Naive thymus-derived CD8-positive, alpha-beta T cell (primary cell): ENCODE data around the gene TARM1. TPM values are rescaled to one million over a fixed set of nuclear protein-coding genes. Genes with fewer than 3 reads are reported as not detected.
"Not testable (repeated sequence)": the region's sequence is repeated elsewhere in the genome, so short reads cannot be mapped to it uniquely, and the experiment has no call there.

Experiments
- ATAC-seq, 2 donors: fragments of 150-1000 bp; cut with Tn5 transposase in 1 of 2; sonication (Bioruptor Pico), chemical (Tn5 transposase) in 1 of 2; 1 replicate in 1 of 2; 2 replicates in 1 of 2; pipeline ENCODE4 v1.10.0; 2021; ENCODE audit warnings: mild to moderate bottlenecking in 2 of 2, moderate library complexity in 2 of 2
- POLR2A ChIA-PET: fragments of 350-600 bp; sonication (Branson Sonifier 250); formaldehyde crosslinking; loops from one replicate; lab custom pipeline; 2021; ENCODE audit warnings: antibody characterized with exemption; lab: Charles Lee
- DNase-seq, 10 donors: peaks; one replicate each; pipeline versions ENCODE4 v3.0.0 to v3.0.0-alpha.2; 2020 to 2022
- H3K27ac Mint-ChIP-seq, 10 donors: one replicate each; pipeline ENCODE4 v1.8.0; 2020 to 2022; ENCODE audit warnings: mild to moderate bottlenecking in 10 of 10, mixed read lengths in 10 of 10, moderate library complexity in 4 of 10, inconsistent platforms in 1 of 10
- H3K27me3 Mint-ChIP-seq, 5 donors: one replicate each; pipeline ENCODE4 v1.8.0; 2021 to 2022; ENCODE audit warnings: mixed read lengths in 5 of 5
- H3K36me3 Mint-ChIP-seq, 3 donors: one replicate each; pipeline ENCODE4 v1.8.0; 2020 to 2022; ENCODE audit warnings: mixed read lengths in 3 of 3, mild to moderate bottlenecking in 2 of 3, inconsistent platforms in 1 of 3
- H3K4me1 Mint-ChIP-seq, 4 donors: one replicate each; pipeline ENCODE4 v1.8.0; 2021 to 2022; ENCODE audit warnings: mixed read lengths in 4 of 4
- H3K4me3 Mint-ChIP-seq, 10 donors: one replicate each; pipeline ENCODE4 v1.8.0; 2020 to 2022; ENCODE audit warnings: mild to moderate bottlenecking in 10 of 10, mixed read lengths in 10 of 10, moderate library complexity in 6 of 10, inconsistent platforms in 1 of 10
- H3K9me3 Mint-ChIP-seq, 9 donors: one replicate each; pipeline ENCODE4 v1.8.0; 2020 to 2022; ENCODE audit warnings: mixed read lengths in 9 of 9, mild to moderate bottlenecking in 3 of 9, inconsistent platforms in 1 of 9, moderate library complexity in 1 of 9
- polyA plus RNA-seq, 3 donors: library from polyadenylated mRNA; unstranded; fragments of 300-500 nt; fragmentation: Illumina TruSeq; gene quantifications; one replicate each; pipeline ENCODE4 v1.2.3, GENCODE V29; 2021
- total RNA-seq, 8 experiments: library from RNA in 2 of 8; stranded (reverse) in 2 of 8; gene quantifications; one replicate each; pipeline ENCODE4 v1.2.3 and lab custom pipeline; 2021 to 2026

The TARM1 gene
- total and polyA plus RNA-seq, 5 experiments from 2014 or later: not detected

DNA sequence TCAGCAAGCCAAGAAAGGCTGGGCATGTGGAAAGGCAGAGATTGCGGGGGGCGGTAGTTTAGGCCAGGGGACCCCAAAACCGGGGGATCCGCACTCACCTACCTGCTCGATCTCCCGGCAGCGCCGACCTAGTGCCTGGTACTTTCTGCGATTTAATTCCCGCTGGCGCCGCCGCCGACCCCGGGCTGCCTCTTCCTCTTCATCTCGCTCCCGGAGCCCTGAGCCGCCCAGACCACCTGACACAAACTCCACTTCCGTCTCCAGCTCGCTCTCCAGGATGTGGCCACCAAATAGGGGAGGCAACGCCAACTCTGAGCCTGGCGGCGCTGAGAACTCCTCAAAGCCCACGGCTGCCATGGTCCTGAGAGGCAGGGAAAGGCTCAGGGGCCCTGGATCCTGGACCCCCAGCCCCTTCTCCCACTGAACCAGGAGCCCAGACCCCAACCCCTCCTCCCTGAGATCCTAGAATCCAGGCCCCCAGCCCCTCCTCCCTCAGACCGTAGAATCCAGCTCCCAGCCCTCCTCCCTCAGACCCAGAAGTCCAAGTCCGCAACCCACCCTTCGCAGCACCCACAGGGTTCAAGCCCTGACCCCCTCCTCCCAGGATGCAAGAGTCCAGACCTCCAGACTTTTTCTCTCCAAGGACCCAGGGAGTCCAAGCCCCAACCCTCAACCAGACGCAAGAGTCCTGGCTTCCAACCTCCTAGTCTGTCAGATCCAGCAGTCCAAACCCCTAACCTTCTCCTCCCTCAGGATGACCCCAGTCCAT lies 33.4 kb upstream of the TARM1 start:
- Mint-ChIP-seq H3K27me3 (peaks cover 0 to 4% (median 0%) of the 10 kb centered on the region in 5 donors), H3K9me3 (no peaks in the 10 kb centered on the region), H3K36me3 (peaks cover 0 to 41% (median 5%) of the 10 kb centered on the region in 3 donors), H3K4me1 (peaks cover 18 to 55% (median 36%) of the 10 kb centered on the region in 4 donors), H3K4me3 (peak overlapping the region; percentile 87 to 98 (median 93)), H3K27ac (peak overlapping the region; percentile 89 to 99 (median 95))
- ATAC-seq (peak; percentile 41 to 47), DNase-seq (peak in 9 of 10 donors; percentile 23 to 77 (median 46))
- POLR2A ChIA-PET: interaction anchor here (1.3 to 4.1 kb wide), 11 partner anchors 8 to 349 kb away, joined by 3 to 86 read pairs (median 10); partner anchors contain the start of genes CNOT3, LENG1, LENG8 and LENG9

DNA sequence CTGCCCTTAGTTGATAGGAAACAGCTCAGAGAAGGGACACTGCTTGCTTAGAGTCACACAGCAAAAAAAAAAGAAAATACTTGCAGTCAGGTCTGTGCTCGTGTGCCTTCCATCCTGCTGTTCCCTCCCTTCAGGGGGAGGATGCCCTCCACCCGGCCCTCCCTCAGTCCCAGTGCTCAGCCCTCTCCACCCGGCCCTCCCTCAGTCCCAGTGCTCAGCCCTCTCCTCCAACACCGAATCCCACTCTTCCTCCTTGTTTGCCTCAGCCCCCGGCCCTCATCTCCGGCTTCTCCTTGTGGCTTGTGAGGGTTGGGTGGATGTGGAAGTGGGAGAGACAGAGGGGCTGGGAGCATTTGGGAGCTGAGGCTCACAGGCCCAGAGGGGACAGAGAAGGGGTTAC lies 28.5 kb upstream of the TARM1 start:
- Mint-ChIP-seq H3K4me3 (no peak overlapping the region), H3K4me1 (peaks cover 17 to 42% (median 22%) of the 10 kb centered on the region in 4 donors), H3K27ac (no peak overlapping the region), H3K9me3 (no peaks in the 10 kb centered on the region), H3K36me3 (peaks cover 0 to 61% (median 9%) of the 10 kb centered on the region in 3 donors), H3K27me3 (no peaks in the 10 kb centered on the region)
- ATAC-seq: no peak
- no peak for DNase-seq
- POLR2A ChIA-PET: no interaction called here

DNA sequence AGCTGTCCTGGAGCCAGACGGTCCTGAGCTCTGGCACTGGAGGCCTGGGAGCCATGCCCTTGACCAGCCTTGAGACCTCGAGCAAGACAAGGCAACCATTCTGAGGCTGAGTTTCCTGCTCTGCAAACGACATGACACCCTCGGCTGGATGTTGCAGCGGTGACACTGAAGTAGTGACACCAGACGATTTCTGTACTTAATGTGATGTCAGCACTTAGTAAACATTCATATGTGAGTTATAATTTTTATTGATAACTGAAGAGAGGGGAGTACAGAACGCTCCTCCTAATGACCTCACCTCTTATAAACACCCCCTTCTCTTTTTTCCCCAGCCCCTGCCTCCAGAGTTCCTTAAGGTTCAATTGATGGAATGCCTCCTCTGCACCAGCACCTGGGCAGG lies 27.3 kb upstream of the TARM1 start:
- DNase-seq: no peak
- Mint-ChIP-seq H3K36me3 (peaks cover 0 to 61% (median 9%) of the 10 kb centered on the region in 3 donors), H3K4me3 (no peak overlapping the region)

DNA sequence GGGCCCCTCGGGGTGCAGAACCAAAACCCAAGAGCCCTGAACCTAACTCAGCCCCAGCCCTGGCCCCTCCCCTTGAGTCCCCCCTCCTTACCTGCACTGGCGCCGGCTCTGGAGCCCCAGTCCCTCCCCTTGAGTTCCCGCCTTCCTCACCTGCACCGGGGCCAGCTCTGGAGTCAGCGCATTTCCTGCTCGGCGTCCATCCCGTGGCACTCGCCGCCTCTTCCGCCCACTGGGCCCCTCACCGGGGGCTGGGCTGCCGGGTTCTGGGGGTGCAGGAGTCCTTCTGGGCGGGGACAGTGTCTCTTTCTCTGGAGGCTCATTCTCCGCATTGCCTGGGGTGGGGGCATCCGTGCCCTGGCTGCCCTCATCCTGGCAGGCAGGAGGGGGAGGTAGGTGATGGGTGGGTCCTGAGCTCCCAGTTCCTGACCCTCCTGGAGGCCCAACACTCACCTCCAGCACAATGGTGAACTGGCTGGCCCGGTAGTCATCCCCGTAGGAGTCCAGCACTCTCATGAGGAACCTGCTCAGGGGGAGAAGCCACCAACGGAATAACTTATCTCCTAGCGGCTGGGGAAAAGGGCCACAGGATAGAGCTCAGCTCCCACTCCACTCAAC lies 26.8 kb upstream of the TARM1 start:
- POLR2A ChIA-PET: interaction anchor here (1.2 kb wide), 1 partner anchor 8 kb away, joined by 4 read pairs; the partner anchor contains the start of genes PRPF31 and TFPT
- Mint-ChIP-seq H3K4me3 (no peak overlapping the region), H3K4me1 (peaks cover 18 to 40% (median 21%) of the 10 kb centered on the region in 4 donors), H3K27me3 (no peaks in the 10 kb centered on the region), H3K9me3 (no peaks in the 10 kb centered on the region), H3K27ac (peak overlapping the region in 2 of 10 donors; percentile 1 to 21), H3K36me3 (peaks cover 0 to 61% (median 9%) of the 10 kb centered on the region in 3 donors)
- DNase-seq (no peak), ATAC-seq (no peak)

More for the DNA sequence above, 27.3 kb upstream of the TARM1 start:
- Mint-ChIP-seq H3K27ac (no peak overlapping the region), H3K4me1 (peaks cover 15 to 40% (median 18%) of the 10 kb centered on the region in 4 donors), H3K27me3 (no peaks in the 10 kb centered on the region), H3K9me3 (no peaks in the 10 kb centered on the region)
- POLR2A ChIA-PET: no interaction called here
- ATAC-seq: no peak

DNA sequence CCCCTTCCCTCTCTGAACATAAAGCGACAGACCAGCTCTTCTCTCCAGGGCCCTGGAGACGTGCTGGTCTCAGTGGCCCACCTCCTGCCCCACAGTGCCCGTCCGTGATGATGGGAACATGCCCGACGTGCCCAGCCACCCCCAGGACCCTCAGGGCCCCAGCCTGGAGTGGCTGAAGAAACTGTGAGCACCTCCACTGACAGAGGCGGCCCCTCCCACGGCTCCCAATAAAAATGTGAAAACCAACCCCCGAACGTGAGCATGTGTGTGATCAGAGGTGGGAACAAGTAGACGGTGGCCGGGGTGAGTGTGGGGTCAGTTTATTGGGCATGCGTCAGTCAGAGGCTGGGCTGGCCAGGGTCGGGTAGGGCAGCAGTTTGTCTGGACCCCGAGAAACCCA lies 25.6 kb upstream of the TARM1 start:
- Mint-ChIP-seq H3K4me3 (peak overlapping the region in 3 of 10 donors; percentile 31 to 43 (median 39)), H3K36me3 (peaks cover 0 to 57% (median 9%) of the 10 kb centered on the region in 3 donors), H3K27ac (no peak overlapping the region), H3K9me3 (no peaks in the 10 kb centered on the region), H3K4me1 (peaks cover 24 to 49% (median 28%) of the 10 kb centered on the region in 4 donors), H3K27me3 (no peaks in the 10 kb centered on the region)
- POLR2A ChIA-PET: interaction anchor here (1.2 kb wide), 2 partner anchors 8 to 9 kb away, joined by 4 to 7 read pairs; partner anchors contain the start of genes PRPF31 and TFPT
- ATAC-seq: no peak
- DNase-seq: no peak

DNA sequence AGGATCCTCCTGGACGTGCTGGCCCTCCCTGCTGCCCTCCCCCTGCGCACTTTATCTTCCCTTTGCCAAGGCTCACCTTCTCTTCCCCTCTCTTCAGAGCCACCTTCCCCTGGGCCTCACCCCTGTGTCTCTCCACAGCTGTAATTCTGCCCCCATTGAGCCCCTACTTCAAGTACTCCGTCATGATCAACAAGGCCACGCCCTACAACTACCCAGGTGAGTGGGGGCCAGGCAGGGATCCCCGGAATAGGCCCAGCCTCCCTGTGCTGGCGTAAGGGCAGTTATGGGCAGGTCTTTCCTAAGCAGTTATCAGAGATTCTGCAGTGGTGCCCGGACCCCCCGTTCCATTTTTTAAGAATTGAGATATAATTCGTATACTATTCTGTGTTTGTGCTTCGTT lies 24.6 kb upstream of the TARM1 start:
- DNase-seq (no peak), ATAC-seq (no peak)
- Mint-ChIP-seq H3K4me1 (peaks cover 22 to 49% (median 30%) of the 10 kb centered on the region in 4 donors), H3K4me3 (peak overlapping the region in 3 of 10 donors; percentile 36 to 56 (median 43)), H3K27me3 (no peaks in the 10 kb centered on the region), H3K36me3 (peaks cover 0 to 54% (median 7%) of the 10 kb centered on the region in 3 donors), H3K27ac (peak overlapping the region in 4 of 10 donors; percentile 15 to 53 (median 38)), H3K9me3 (no peaks in the 10 kb centered on the region)
- POLR2A ChIA-PET: interaction anchor here (1.2 to 1.5 kb wide), 2 partner anchors 9 to 31 kb away, joined by 4 to 7 read pairs; no protein-coding TSS in a partner anchor

- H3K4me1 Mint-ChIP-seq: peaks cover 18 to 45% (median 30%) of the 10 kb centered on the region in 4 donors
- DNase-seq: no peak
Observed at GRCh38 chr19:54104998-54105715, 24.0 kb upstream of the TARM1 start.

GRCh38 chr19:54102421-54103169 lies 21.4 kb upstream of the TARM1 start, which contains the start of gene NDUFA3:
Gene NDUFA3, plus strand, starts transcription at chr19:54102855. Its CDS starts 24 bp downstream, at chr19:54102879.
- peaks cover 0 to 24% (median 5%) of the 10 kb centered on the region in 3 donors for H3K36me3 Mint-ChIP-seq
- no peaks in the 10 kb centered on the region for H3K9me3 Mint-ChIP-seq
- peak; percentile 97 to 99 for ATAC-seq
- POLR2A ChIA-PET: interaction anchor here (0.6 to 4.7 kb wide), 7 partner anchors 9 to 1237 kb away, joined by 3 to 52 read pairs (median 5); partner anchors contain the start of genes CNOT3, KMT5C, LENG1 and MBOAT7
- H3K4me1 Mint-ChIP-seq: peaks cover 18 to 40% (median 30%) of the 10 kb centered on the region in 4 donors
- H3K27ac Mint-ChIP-seq: peak within 1 kb of the TSS; percentile 89 to 99 (median 96)
- H3K4me3 Mint-ChIP-seq: peak within 1 kb of the TSS; percentile 90 to 99 (median 98)
- DNase-seq: peak; percentile 90 to 99 (median 98)
- no peaks in the 10 kb centered on the region for H3K27me3 Mint-ChIP-seq

More at GRCh38 chr19:54104998-54105715, 24.0 kb upstream of the TARM1 start:
- no peaks in the 10 kb centered on the region for H3K9me3 Mint-ChIP-seq
- H3K36me3 Mint-ChIP-seq: peaks cover 0 to 48% (median 5%) of the 10 kb centered on the region in 3 donors
- no peak for ATAC-seq
- H3K27ac Mint-ChIP-seq: peak overlapping the region in 6 of 10 donors; percentile 15 to 55 (median 38)
- H3K27me3 Mint-ChIP-seq: no peaks in the 10 kb centered on the region
- H3K4me3 Mint-ChIP-seq: peak overlapping the region in 5 of 10 donors; percentile 8 to 70 (median 30)
- POLR2A ChIA-PET: interaction anchor here (1.5 to 4.7 kb wide), 2 partner anchors 10 to 32 kb away, joined by 4 to 52 read pairs; partner anchors contain the start of genes PRPF31 and TFPT

DNA sequence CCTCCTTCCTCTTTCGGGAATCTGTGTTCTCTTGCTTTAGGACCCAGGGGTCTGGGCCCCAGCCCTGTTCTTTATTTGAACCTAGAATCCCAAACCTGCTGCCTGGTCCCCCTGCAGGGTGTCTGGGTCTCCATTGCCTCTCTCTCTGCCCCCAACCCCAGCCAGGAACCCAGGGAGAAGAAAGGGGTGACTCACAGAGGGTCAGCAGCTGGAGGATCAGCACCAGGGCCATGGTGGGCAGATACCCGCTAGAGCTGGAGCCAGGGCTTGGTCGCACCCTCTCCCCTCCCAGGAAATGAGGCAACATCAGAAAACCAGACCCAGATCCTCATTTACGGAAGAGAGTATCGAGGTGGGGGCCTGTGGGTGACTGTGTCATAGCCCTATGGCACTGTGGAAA lies 19.4 kb upstream of the TARM1 start, which contains the start of gene OSCAR:
OSCAR (minus strand) TSS at position 243 of the 400 bp plus-strand sequence; CDS start at position 232, 11 bp downstream.
- Mint-ChIP-seq H3K9me3 (no peaks in the 10 kb centered on the region), H3K27me3 (peaks cover 0 to 6% (median 0%) of the 10 kb centered on the region in 5 donors), H3K36me3 (peaks cover 0 to 3% (median 0%) of the 10 kb centered on the region in 3 donors), H3K4me1 (peaks cover 18 to 39% (median 34%) of the 10 kb centered on the region in 4 donors), H3K27ac (peak within 1 kb of the TSS in 8 of 10 donors; percentile 6 to 81 (median 59)), H3K4me3 (peak within 1 kb of the TSS; percentile 16 to 99 (median 52))
- DNase-seq (no peak), ATAC-seq (no peak)
- POLR2A ChIA-PET: interaction anchor here (4.7 kb wide), 1 partner anchor 15 kb away, joined by 52 read pairs; the partner anchor contains the start of genes PRPF31 and TFPT

DNA sequence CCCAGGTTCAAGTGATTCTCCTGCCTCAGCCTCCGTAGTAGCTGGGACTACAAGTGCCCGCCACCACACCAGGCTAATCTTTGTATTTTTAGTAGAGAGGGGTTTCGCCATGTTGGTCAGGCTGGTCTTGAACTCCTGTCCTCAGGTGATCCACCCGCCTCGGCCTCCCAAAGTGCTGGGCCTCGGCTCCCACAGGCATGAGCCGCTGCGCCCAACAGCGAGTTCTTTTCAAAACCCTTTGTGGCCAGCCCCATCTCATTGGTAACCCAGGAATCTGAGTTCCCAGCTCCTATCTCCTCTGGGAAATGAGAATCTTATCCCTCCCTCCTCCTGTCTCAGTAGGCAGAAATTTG lies 18.7 kb upstream of the TARM1 start:
- DNase-seq, H3K9me3 Mint-ChIP-seq, ATAC-seq, H3K27me3 Mint-ChIP-seq, POLR2A ChIA-PET, H3K36me3 Mint-ChIP-seq: not testable (repeated sequence)
- peak overlapping the region in 1 of 10 donors; percentile 47 for H3K4me3 Mint-ChIP-seq
- peaks cover 15 to 33% (median 31%) of the 10 kb centered on the region in 4 donors for H3K4me1 Mint-ChIP-seq
- peak overlapping the region in 1 of 10 donors; percentile 27 for H3K27ac Mint-ChIP-seq
